ENCODE data around the gene CCDC71L.

Gene CCDC71L

GRCh38 chr7:106615808-106616707 is 44.9 kb downstream of the CCDC71L start:
- no peak for TF ChIP-seq CTCF (IDR thresholded peaks at IDR 0.05)
- no peak overlapping the region for H3K4me3 ChIP-seq
- intact Hi-C loops (cut with DNase I; ENCODE audit: low total_unique reads) = no loop called here
- no peaks in the 10 kb centered on the region for H3K27me3 ChIP-seq
- no peaks in the 10 kb centered on the region for H3K9me3 ChIP-seq
- no peaks in the 10 kb centered on the region for H3K36me3 ChIP-seq
- H3K4me1 ChIP-seq = peaks cover 0 to 48% (median 12%) of the 10 kb centered on the region in 4 donors
- H3K27ac ChIP-seq = peak overlapping the region in 1 of 2 donors; percentile 45
- DNase-seq = no peak

- intact Hi-C loops (cut with DNase I; ENCODE audit: low total_unique reads) = no loop called here
- Histone ChIP-seq H3K27ac (peak overlapping the region; percentile 33 to 45), H3K27me3 (no peaks in the 10 kb centered on the region), H3K4me1 (peaks cover 0 to 48% (median 12%) of the 10 kb centered on the region in 4 donors), H3K4me3 (no peak overlapping the region), H3K36me3 (no peaks in the 10 kb centered on the region), H3K9me3 (no peaks in the 10 kb centered on the region)
- no peak for DNase-seq
- no peak for TF ChIP-seq CTCF (IDR thresholded peaks at IDR 0.05)
Observed at GRCh38 chr7:106614751-106615150, 46.2 kb downstream of the CCDC71L start.

GRCh38 chr7:106613848-106614560 is 47.0 kb downstream of the CCDC71L start:
- Histone ChIP-seq H3K4me3 (no peak overlapping the region), H3K4me1 (peaks cover 0 to 52% (median 12%) of the 10 kb centered on the region in 4 donors), H3K9me3 (no peaks in the 10 kb centered on the region), H3K36me3 (no peaks in the 10 kb centered on the region), H3K27ac (peak overlapping the region in 1 of 2 donors; percentile 45), H3K27me3 (no peaks in the 10 kb centered on the region)
- TF ChIP-seq CTCF (IDR thresholded peaks at IDR 0.05) = no peak
- no peak for DNase-seq
- intact Hi-C loops (cut with DNase I; ENCODE audit: low total_unique reads) = no loop called here

GRCh38 chr7:106613279-106613678 is 47.7 kb downstream of the CCDC71L start:
- Histone ChIP-seq H3K27me3 (no peaks in the 10 kb centered on the region), H3K4me1 (peaks cover 0 to 45% (median 9%) of the 10 kb centered on the region in 4 donors), H3K27ac (peak overlapping the region in 1 of 2 donors; percentile 45), H3K9me3 (no peaks in the 10 kb centered on the region), H3K4me3 (no peak overlapping the region), H3K36me3 (no peaks in the 10 kb centered on the region)
- intact Hi-C loops (cut with DNase I; ENCODE audit: low total_unique reads) = no loop called here
- TF ChIP-seq CTCF (IDR thresholded peaks at IDR 0.05) = no peak
- DNase-seq = no peak

GRCh38 chr7:106612432-106612831 is 48.5 kb downstream of the CCDC71L start:
- no peak overlapping the region for H3K4me3 ChIP-seq
- no peak for TF ChIP-seq CTCF (IDR thresholded peaks at IDR 0.05)
- peaks cover 0 to 36% (median 2%) of the 10 kb centered on the region in 4 donors for H3K4me1 ChIP-seq
- H3K36me3 ChIP-seq = no peaks in the 10 kb centered on the region
- no peaks in the 10 kb centered on the region for H3K27me3 ChIP-seq
- no peaks in the 10 kb centered on the region for H3K9me3 ChIP-seq
- no peak overlapping the region for H3K27ac ChIP-seq
- intact Hi-C loops (cut with DNase I; ENCODE audit: low total_unique reads) = no loop called here
- DNase-seq = no peak
